Right cardiac atrium (tissue), 5 donors: ENCODE measurements around the gene DLGAP4. TPM values are rescaled to one million over a fixed set of nuclear protein-coding genes. Genes with fewer than 3 reads are reported as not detected.
A peak's percentile ranks its signal among the peaks of the same experiment; 100 is the strongest.

ENCODE experiments used
- ATAC-seq, 2 donors: fragments of 200-7000 bp; cut with Tn5 transposase; one replicate each; pipeline versions ENCODE4 v1.8.0 to v1.9.1; 2020; ENCODE audit warnings: moderate library complexity in 2 of 2, mild to moderate bottlenecking in 1 of 2
- DNase-seq, 3 donors: peaks; one replicate each; pipeline ENCODE4 v3.0.0-alpha.2; 2020
- H3K27ac ChIP-seq: one replicate; pipeline ENCODE4 v1.5.1; 2013; ENCODE audit warnings: mild to moderate bottlenecking, low read length, control low read depth, moderate library complexity
- H3K27me3 ChIP-seq: one replicate; pipeline ENCODE4 v1.6.1; 2013; ENCODE audit not compliant: control insufficient read depth, insufficient read depth
- H3K4me1 ChIP-seq: one replicate; pipeline ENCODE4 v1.6.1; 2013; ENCODE audit warnings: low read length; ENCODE audit not compliant: control insufficient read depth, insufficient read depth
- H3K4me3 ChIP-seq: one replicate; pipeline ENCODE4 v1.5.1; 2013; ENCODE audit warnings: low read length, control low read depth
- H3K9me3 ChIP-seq: one replicate; pipeline ENCODE4 v1.6.1; 2013; ENCODE audit warnings: low read length; ENCODE audit not compliant: control insufficient read depth
- WGBS: extraction: QIAGEN DNeasy Blood & Tissue Kit; methylation state at CpG from one replicate; pipeline ENCODE4 v1.1.7; 2013; 5-methylcytosine and 5-hydroxymethylcytosine counted together
- intact Hi-C, 4 donors: fragments of 100-400 bp; cut with DNase I; formaldehyde crosslinking; loops; one replicate each; pipeline versions ENCODE4 v1.11.0 to v1.14.0; 2022 to 2023
- polyA plus RNA-seq: library from polyadenylated mRNA; stranded (reverse); fragments of 200-250 nt; gene quantifications from one replicate; pipeline ENCODE4 v1.2.3, GENCODE V29; 2013
- total RNA-seq, 4 donors: library from RNA; stranded (reverse); fragmentation: NEBNext Ultra II Directional; extraction: Animal tissue kit (Norgen Biotek cat#: 25700); gene quantifications; one replicate each; pipeline ENCODE4 v1.2.1, GENCODE V29; 2021
- donor health status: healthy with polysubstance abuse.
- donor health status: DM: no; HTN: yes; CAD: no.
- donor health status: DM: no; HTN: no; CAD: no.
- donor health status: DM: no; HTN: yes; CAD: no; lungs with severe emphysema.
- donor health status: DM: yes; HTN: yes; CAD: no.

The DLGAP4 gene
- total and polyA plus RNA-seq, 5 donors = 40.7 to 60.5 (median 42.8) TPM

- Histone ChIP-seq H3K4me1 (no peaks in the 10 kb centered on the region), H3K4me3 (no peak overlapping the region), H3K9me3 (no peaks in the 10 kb centered on the region), H3K27me3 (no peaks in the 10 kb centered on the region), H3K27ac (no peak overlapping the region)
- ATAC-seq = no peak
- intact Hi-C loops = no loop called here
- DNase-seq = no peak
- 88% methylated on average over 3 of the region's 3 CpGs for WGBS
These were observed 86.8 kb downstream of the DLGAP4 start for GRCh38 chr20:36392989-36393388.

- no peak for DNase-seq
- no peaks in the 10 kb centered on the region for H3K27me3 ChIP-seq
- 63% methylated on average over 20 of the region's 20 CpGs for WGBS
- H3K9me3 ChIP-seq = no peaks in the 10 kb centered on the region
- H3K4me3 ChIP-seq = no peak overlapping the region
- intact Hi-C loops = no loop called here
- H3K27ac ChIP-seq = no peak overlapping the region
- peak in 1 of 2 donors; percentile 20 for ATAC-seq
- no peaks in the 10 kb centered on the region for H3K4me1 ChIP-seq
These were observed 88.3 kb downstream of the DLGAP4 start for GRCh38 chr20:36394340-36394965.

DNA sequence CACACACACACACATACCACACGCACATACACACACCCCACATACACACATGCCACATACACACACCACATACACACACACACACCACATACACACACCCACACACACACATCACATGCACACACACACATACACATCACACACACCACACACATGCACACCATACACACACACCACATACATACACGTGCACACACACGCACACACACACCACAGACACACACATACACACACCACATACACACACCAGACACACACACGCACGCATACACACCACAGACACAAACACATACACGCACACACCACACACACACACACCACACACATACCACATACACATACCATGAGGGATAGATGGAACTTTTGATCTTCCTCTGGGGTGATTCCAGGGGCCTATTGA, 90.2 kb downstream of the DLGAP4 start:
- no peak overlapping the region for H3K27ac ChIP-seq
- no peak overlapping the region for H3K4me3 ChIP-seq
- ATAC-seq = no peak
- DNase-seq = no peak
- H3K9me3 ChIP-seq = no peaks in the 10 kb centered on the region
- H3K27me3 ChIP-seq = no peaks in the 10 kb centered on the region
- intact Hi-C loops = no loop called here
- no peaks in the 10 kb centered on the region for H3K4me1 ChIP-seq
- WGBS = 83% methylated on average over 6 of the region's 6 CpGs

DNA sequence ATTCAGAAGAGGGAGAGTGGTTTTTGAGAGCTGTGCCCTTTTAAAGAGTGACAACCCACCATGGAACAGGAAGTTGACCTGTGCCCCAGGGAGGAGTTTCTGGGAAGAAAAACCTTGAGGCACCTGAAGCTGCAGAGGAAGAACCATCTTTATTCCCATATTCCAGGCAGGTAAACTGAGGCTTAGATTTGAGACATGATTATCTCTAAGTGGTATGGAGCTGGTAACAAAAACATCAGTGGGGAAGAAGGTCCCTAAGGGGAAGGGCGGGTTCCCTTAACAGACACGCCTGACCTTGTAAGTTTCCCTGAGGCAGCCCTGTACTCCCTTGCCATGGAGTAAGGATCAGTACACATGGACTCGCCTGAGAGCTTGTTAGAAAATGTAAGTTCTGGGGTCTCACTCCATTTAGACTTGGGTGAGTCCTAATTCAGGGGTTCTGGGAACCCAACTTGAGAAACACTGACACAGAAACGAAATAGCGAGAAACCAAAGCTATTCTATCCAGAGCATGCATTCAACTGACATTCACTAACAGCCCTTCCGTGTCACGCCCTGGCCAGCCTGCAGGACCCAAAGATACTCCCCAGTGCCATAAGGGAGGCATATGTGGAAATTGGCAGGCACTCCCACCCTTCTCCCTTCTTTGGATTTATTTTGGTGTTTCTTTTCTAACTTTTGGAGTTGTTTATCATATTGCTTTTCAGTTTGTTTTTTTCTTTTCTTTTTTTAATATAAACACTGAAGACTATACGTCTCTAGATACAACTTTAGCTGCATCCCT, 90.9 kb downstream of the DLGAP4 start:
- H3K9me3 ChIP-seq = no peaks in the 10 kb centered on the region
- no peaks in the 10 kb centered on the region for H3K4me1 ChIP-seq
- H3K4me3 ChIP-seq = no peak overlapping the region
- H3K27me3 ChIP-seq = no peaks in the 10 kb centered on the region
- intact Hi-C loops = no loop called here
- H3K27ac ChIP-seq = no peak overlapping the region
- WGBS = 63% methylated on average over 8 of the region's 8 CpGs
- DNase-seq = no peak
- no peak for ATAC-seq

DNA sequence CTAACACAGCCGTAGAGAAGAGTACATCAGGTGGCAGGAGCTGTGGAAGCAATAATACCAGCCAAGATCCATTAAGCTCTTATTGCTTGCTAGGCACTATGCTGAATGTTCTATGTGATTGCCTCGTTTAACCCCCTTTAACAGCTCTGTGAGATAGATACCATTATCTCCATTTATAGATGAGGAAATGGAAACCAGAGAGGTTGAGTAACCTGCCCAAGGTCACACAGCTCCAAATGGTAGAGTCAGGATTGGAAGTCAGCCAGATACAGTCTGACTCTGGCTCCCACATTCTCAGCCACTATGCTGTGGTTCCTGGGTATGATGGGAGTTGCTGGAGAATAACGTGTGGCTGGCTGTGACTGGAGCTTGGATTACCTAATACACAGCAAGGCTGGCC, 92.4 kb downstream of the DLGAP4 start:
- Histone ChIP-seq H3K9me3 (peaks cover 6% of the 10 kb centered on the region), H3K27me3 (no peaks in the 10 kb centered on the region), H3K27ac (no peak overlapping the region), H3K4me1 (no peaks in the 10 kb centered on the region), H3K4me3 (no peak overlapping the region)
- no peak for ATAC-seq
- DNase-seq = no peak
- intact Hi-C loops = no loop called here
- WGBS = 60% methylated on average over 3 of the region's 3 CpGs

DNA sequence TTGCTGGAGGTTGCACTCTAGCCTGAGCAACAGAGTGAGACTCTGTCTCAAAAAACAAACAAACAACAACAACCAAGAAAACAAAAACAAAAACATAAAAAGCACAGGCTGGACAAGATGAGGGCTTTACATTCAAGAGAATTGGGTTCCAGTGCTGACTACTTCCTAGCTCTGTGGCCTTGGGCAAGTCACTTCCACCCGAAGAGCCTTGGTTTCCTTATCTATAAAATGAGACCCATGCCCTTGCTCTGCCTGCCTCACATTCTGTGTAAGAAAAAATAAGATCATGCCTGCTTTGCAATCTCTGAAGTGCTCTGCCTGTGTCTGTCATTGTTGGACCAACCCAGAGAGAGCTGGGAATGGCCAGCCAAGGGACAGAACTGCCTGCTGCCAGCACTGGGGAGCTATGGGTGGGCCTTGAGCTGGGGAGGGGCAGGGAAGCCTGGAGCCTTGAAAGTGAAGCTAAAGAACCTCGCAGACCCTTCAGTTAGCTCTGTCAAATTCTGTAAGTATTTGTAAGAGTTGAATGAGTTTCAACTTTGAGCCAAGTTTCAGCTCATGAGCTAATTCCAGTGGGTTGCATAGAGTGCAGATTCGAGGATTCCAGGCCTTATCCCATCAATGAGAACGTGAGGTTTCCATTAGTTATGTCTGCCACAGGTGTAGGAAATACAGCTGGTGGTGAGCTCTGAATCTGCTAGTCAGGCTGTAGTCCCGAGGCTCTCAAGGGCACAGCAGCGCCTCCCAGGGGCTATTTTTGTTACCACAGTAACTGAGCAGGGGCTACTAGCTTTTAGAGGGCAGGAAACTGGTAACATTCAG, 93.2 kb downstream of the DLGAP4 start:
- H3K4me3 ChIP-seq = no peak overlapping the region
- no peak overlapping the region for H3K27ac ChIP-seq
- DNase-seq (no peak), ATAC-seq (no peak)
- intact Hi-C loops = no loop called here
- peaks cover 8% of the 10 kb centered on the region for H3K9me3 ChIP-seq
- H3K27me3 ChIP-seq = no peaks in the 10 kb centered on the region
- no peaks in the 10 kb centered on the region for H3K4me1 ChIP-seq
- WGBS = 30% methylated on average over 6 of the region's 6 CpGs

- DNase-seq = no peak
- 63% methylated on average over 7 of the region's 7 CpGs for WGBS
- H3K9me3 ChIP-seq = peaks cover 8% of the 10 kb centered on the region
- ATAC-seq = no peak
- no peaks in the 10 kb centered on the region for H3K4me1 ChIP-seq
- intact Hi-C loops = no loop called here
- H3K27ac ChIP-seq = no peak overlapping the region
- no peak overlapping the region for H3K4me3 ChIP-seq
- no peaks in the 10 kb centered on the region for H3K27me3 ChIP-seq
These were observed 93.9 kb downstream of the DLGAP4 start for GRCh38 chr20:36399969-36400545.

GRCh38 chr20:36400909-36401735, 95.0 kb downstream of the DLGAP4 start:
- 40% methylated on average over 18 of the region's 18 CpGs for WGBS
- no peak for DNase-seq
- Histone ChIP-seq H3K4me1 (no peaks in the 10 kb centered on the region), H3K4me3 (no peak overlapping the region), H3K27ac (no peak overlapping the region), H3K27me3 (no peaks in the 10 kb centered on the region), H3K9me3 (peaks cover 8% of the 10 kb centered on the region)
- ATAC-seq = peak in 1 of 2 donors; percentile 28
- intact Hi-C loops = no loop called here

GRCh38 chr20:36402708-36403107, 96.6 kb downstream of the DLGAP4 start:
- DNase-seq (no peak), ATAC-seq (no peak)
- H3K9me3 ChIP-seq = peaks cover 8% of the 10 kb centered on the region
- no peak overlapping the region for H3K4me3 ChIP-seq
- intact Hi-C loops = no loop called here
- H3K27me3 ChIP-seq = no peaks in the 10 kb centered on the region
- no peaks in the 10 kb centered on the region for H3K4me1 ChIP-seq
- 93% methylated on average over 1 of the region's 1 CpG for WGBS
- H3K27ac ChIP-seq = no peak overlapping the region

GRCh38 chr20:36404435-36404978, 98.4 kb downstream of the DLGAP4 start:
- H3K4me3 ChIP-seq = no peak overlapping the region
- intact Hi-C loops = no loop called here
- H3K4me1 ChIP-seq = no peaks in the 10 kb centered on the region
- ATAC-seq (no peak), DNase-seq (no peak)
- no peak overlapping the region for H3K27ac ChIP-seq
- H3K27me3 ChIP-seq = no peaks in the 10 kb centered on the region
- peaks cover 8% of the 10 kb centered on the region for H3K9me3 ChIP-seq
- WGBS = 71% methylated on average over 11 of the region's 11 CpGs
